Measurements from ENCODE around the gene TMEM220.
"Not testable (repeated sequence)": the region's sequence is repeated elsewhere in the genome, so short reads cannot be mapped to it uniquely, and the experiment has no call there.

The TMEM220 gene

GRCh38 chr17:10727192-10727591 is 2.6 kb downstream of the TMEM220 start:
- Mint-ChIP-seq H3K4me1 (peaks cover 22% of the 10 kb centered on the region), H3K27me3 (no peaks in the 10 kb centered on the region), H3K4me3 (no peak overlapping the region), H3K9me3 (no peaks in the 10 kb centered on the region), H3K36me3 (ENCODE audit: low read depth) (no peaks in the 10 kb centered on the region), H3K27ac (peak overlapping the region; percentile 24)
- no peak for DNase-seq
- ATAC-seq: peak; percentile 68

GRCh38 chr17:10726196-10726595 is 3.6 kb downstream of the TMEM220 start:
- DNase-seq: no peak
- no peak overlapping the region for H3K4me3 Mint-ChIP-seq
- H3K36me3 Mint-ChIP-seq (ENCODE audit: low read depth): no peaks in the 10 kb centered on the region
- H3K27ac Mint-ChIP-seq: no peak overlapping the region
- ATAC-seq: no peak
- no peaks in the 10 kb centered on the region for H3K9me3 Mint-ChIP-seq
- peaks cover 22% of the 10 kb centered on the region for H3K4me1 Mint-ChIP-seq
- no peaks in the 10 kb centered on the region for H3K27me3 Mint-ChIP-seq

- Mint-ChIP-seq H3K36me3 (ENCODE audit: low read depth) (no peaks in the 10 kb centered on the region), H3K4me1 (peaks cover 14% of the 10 kb centered on the region), H3K27me3 (no peaks in the 10 kb centered on the region), H3K4me3 (no peak overlapping the region), H3K27ac (no peak overlapping the region), H3K9me3 (no peaks in the 10 kb centered on the region)
- DNase-seq: no peak
- ATAC-seq: no peak
Measured at GRCh38 chr17:10725262-10725661, 4.6 kb downstream of the TMEM220 start.

- no peak for ATAC-seq
- Mint-ChIP-seq H3K27ac (no peak overlapping the region), H3K4me1 (peaks cover 11% of the 10 kb centered on the region), H3K36me3 (ENCODE audit: low read depth) (no peaks in the 10 kb centered on the region), H3K27me3 (no peaks in the 10 kb centered on the region), H3K9me3 (no peaks in the 10 kb centered on the region), H3K4me3 (no peak overlapping the region)
- no peak for DNase-seq
Measured at GRCh38 chr17:10724546-10725195, 5.2 kb downstream of the TMEM220 start.

- H3K36me3 Mint-ChIP-seq (ENCODE audit: low read depth): no peaks in the 10 kb centered on the region
- H3K9me3 Mint-ChIP-seq: no peaks in the 10 kb centered on the region
- DNase-seq (no peak), ATAC-seq (no peak)
- no peaks in the 10 kb centered on the region for H3K27me3 Mint-ChIP-seq
- H3K4me1 Mint-ChIP-seq: peaks cover 3% of the 10 kb centered on the region
- H3K27ac Mint-ChIP-seq: no peak overlapping the region
- H3K4me3 Mint-ChIP-seq: no peak overlapping the region
Measured at GRCh38 chr17:10718547-10718946, 11.3 kb downstream of the TMEM220 start.

GRCh38 chr17:10716218-10716617 is 13.6 kb downstream of the TMEM220 start:
- no peaks in the 10 kb centered on the region for H3K9me3 Mint-ChIP-seq
- H3K4me1 Mint-ChIP-seq: peaks cover 3% of the 10 kb centered on the region
- no peak overlapping the region for H3K27ac Mint-ChIP-seq
- H3K36me3 Mint-ChIP-seq (ENCODE audit: low read depth): peaks cover 11% of the 10 kb centered on the region
- DNase-seq: no peak
- H3K27me3 Mint-ChIP-seq: no peaks in the 10 kb centered on the region
- ATAC-seq: no peak
- H3K4me3 Mint-ChIP-seq: no peak overlapping the region

- Mint-ChIP-seq H3K9me3 (no peaks in the 10 kb centered on the region), H3K4me1 (peaks cover 3% of the 10 kb centered on the region), H3K27ac (peak overlapping the region; percentile 13), H3K27me3 (no peaks in the 10 kb centered on the region), H3K36me3 (ENCODE audit: low read depth) (peaks cover 33% of the 10 kb centered on the region), H3K4me3 (no peak overlapping the region)
- ATAC-seq (no peak), DNase-seq (no peak)
Measured at GRCh38 chr17:10713318-10713717, 16.5 kb downstream of the TMEM220 start.

- peaks cover 45% of the 10 kb centered on the region for H3K36me3 Mint-ChIP-seq (ENCODE audit: low read depth)
- peak overlapping the region; percentile 38 for H3K27ac Mint-ChIP-seq
- no peak for DNase-seq
- H3K4me3 Mint-ChIP-seq: no peak overlapping the region
- peaks cover 42% of the 10 kb centered on the region for H3K4me1 Mint-ChIP-seq
- no peaks in the 10 kb centered on the region for H3K9me3 Mint-ChIP-seq
- H3K27me3 Mint-ChIP-seq: no peaks in the 10 kb centered on the region
- no peak for ATAC-seq
Measured at GRCh38 chr17:10705727-10706126, 24.1 kb downstream of the TMEM220 start.

- peaks cover 59% of the 10 kb centered on the region for H3K4me1 Mint-ChIP-seq
- peak overlapping the region; percentile 82 for H3K27ac Mint-ChIP-seq
Measured at GRCh38 chr17:10702574-10702973, 27.2 kb downstream of the TMEM220 start.

GRCh38 chr17:10699856-10700255 is 30.0 kb downstream of the TMEM220 start:
- peak overlapping the region; percentile 88 for H3K27ac Mint-ChIP-seq
- H3K4me1 Mint-ChIP-seq: peaks cover 67% of the 10 kb centered on the region
- no peaks in the 10 kb centered on the region for H3K27me3 Mint-ChIP-seq
- no peak for DNase-seq
- ATAC-seq: no peak
- H3K9me3 Mint-ChIP-seq: no peaks in the 10 kb centered on the region
- peak overlapping the region; percentile 62 for H3K4me3 Mint-ChIP-seq
- H3K36me3 Mint-ChIP-seq (ENCODE audit: low read depth): peaks cover 28% of the 10 kb centered on the region

More at GRCh38 chr17:10702574-10702973, 27.2 kb downstream of the TMEM220 start:
- peak overlapping the region; percentile 36 for H3K4me3 Mint-ChIP-seq
- H3K27me3 Mint-ChIP-seq: no peaks in the 10 kb centered on the region
- H3K36me3 Mint-ChIP-seq (ENCODE audit: low read depth): peaks cover 27% of the 10 kb centered on the region
- DNase-seq (no peak), ATAC-seq (no peak)
- no peaks in the 10 kb centered on the region for H3K9me3 Mint-ChIP-seq

- Mint-ChIP-seq H3K9me3 (no peaks in the 10 kb centered on the region), H3K27ac (peak overlapping the region; percentile 91), H3K4me1 (peaks cover 65% of the 10 kb centered on the region), H3K36me3 (ENCODE audit: low read depth) (peaks cover 33% of the 10 kb centered on the region), H3K27me3 (no peaks in the 10 kb centered on the region), H3K4me3 (peak overlapping the region; percentile 87)
- ATAC-seq (no peak), DNase-seq (no peak)
Measured at GRCh38 chr17:10698096-10698818, 31.6 kb downstream of the TMEM220 start.

GRCh38 chr17:10697092-10698081 is 32.4 kb downstream of the TMEM220 start, which contains the start of the genes ADPRM and SCO1:
ADPRM (plus strand) TSS chr17:10697594; CDS start chr17:10704927, 7,333 bp downstream.
SCO1 (minus strand) TSS chr17:10697533; CDS start chr17:10697507, 26 bp downstream.
- ATAC-seq: peak; percentile 99
- peak; percentile 91 for DNase-seq
- Mint-ChIP-seq H3K27ac (peak within 1 kb of the TSS; percentile 91), H3K36me3 (ENCODE audit: low read depth) (peaks cover 42% of the 10 kb centered on the region), H3K27me3 (no peaks in the 10 kb centered on the region), H3K4me1 (peaks cover 64% of the 10 kb centered on the region), H3K4me3 (peak within 1 kb of the TSS; percentile 87), H3K9me3 (no peaks in the 10 kb centered on the region)

GRCh38 chr17:10695875-10696407 is 33.9 kb downstream of the TMEM220 start:
- H3K27me3 Mint-ChIP-seq, DNase-seq, H3K9me3 Mint-ChIP-seq, ATAC-seq: not testable (repeated sequence)
- Mint-ChIP-seq H3K4me3 (peak overlapping the region; percentile 87), H3K36me3 (ENCODE audit: low read depth) (peaks cover 48% of the 10 kb centered on the region), H3K27ac (peak overlapping the region; percentile 85), H3K4me1 (peaks cover 57% of the 10 kb centered on the region)

GRCh38 chr17:10687499-10687898 is 42.3 kb downstream of the TMEM220 start:
- ATAC-seq (no peak), DNase-seq (no peak)
- no peak overlapping the region for H3K27ac Mint-ChIP-seq
- peaks cover 28% of the 10 kb centered on the region for H3K4me1 Mint-ChIP-seq
- no peak overlapping the region for H3K4me3 Mint-ChIP-seq
- no peaks in the 10 kb centered on the region for H3K9me3 Mint-ChIP-seq
- H3K27me3 Mint-ChIP-seq: no peaks in the 10 kb centered on the region
- H3K36me3 Mint-ChIP-seq (ENCODE audit: low read depth): peaks cover 72% of the 10 kb centered on the region
